Psoas muscle (tissue), 8 donors: ENCODE measurements around the gene YTHDC1. TPM values are rescaled to one million over a fixed set of nuclear protein-coding genes. Genes with fewer than 3 reads are reported as not detected.
"Not testable (repeated sequence)": the region's sequence is repeated elsewhere in the genome, so short reads cannot be mapped to it uniquely, and the experiment has no call there.

Source experiments
- ATAC-seq, 4 donors: fragments of 200-7000 bp; cut with Tn5 transposase; one replicate each; pipeline ENCODE4 v1.9.1; 2020; ENCODE audit warnings: moderate library complexity in 3 of 4, mild to moderate bottlenecking in 2 of 4
- DNase-seq, 2 donors: peaks; one replicate each; pipeline ENCODE4 v3.0.0-alpha.2; 2020
- H3K27ac ChIP-seq: fragments of 200-600 bp; one replicate; pipeline ENCODE4 v1.8.0; 2022
- H3K27me3 ChIP-seq, 3 donors: fragments of 200-600 bp in 1 of 3; one replicate each; pipeline versions ENCODE4 v1.6.1 to v1.8.0; 2013 to 2022; ENCODE audit warnings: low read length in 2 of 3, mild to moderate bottlenecking in 2 of 3, moderate library complexity in 1 of 3; ENCODE audit not compliant: insufficient read depth in 3 of 3
- H3K36me3 ChIP-seq, 2 donors: fragments of 200-600 bp in 1 of 2; one replicate each; pipeline versions ENCODE4 v1.6.1 to v1.8.0; 2013 to 2022; ENCODE audit warnings: low read depth in 1 of 2, mild to moderate bottlenecking in 1 of 2, moderate library complexity in 1 of 2; ENCODE audit not compliant: insufficient read depth in 1 of 2
- H3K4me1 ChIP-seq: fragments of 200-600 bp; one replicate; pipeline ENCODE4 v1.8.0; 2022
- H3K4me3 ChIP-seq: fragments of 200-600 bp; one replicate; pipeline ENCODE4 v1.8.0; 2022; ENCODE audit warnings: mild to moderate bottlenecking
- H3K9me3 ChIP-seq: fragments of 200-600 bp; one replicate; pipeline ENCODE4 v1.8.0; 2022
- WGBS, 3 donors: extraction: QIAGEN DNeasy Blood & Tissue Kit; methylation state at CpG; one replicate each; pipeline versions ENCODE4 v1.1.6 to v1.1.7; 2013; 5-methylcytosine and 5-hydroxymethylcytosine counted together
- intact Hi-C, 2 donors: fragments of 100-400 bp; cut with DNase I; formaldehyde crosslinking; loops; one replicate each; pipeline versions ENCODE4 v1.11.0 to v1.14.2; 2022
- polyA plus RNA-seq, 3 donors: library from polyadenylated mRNA; stranded (reverse); fragments of 200-250 nt; gene quantifications; one replicate each; pipeline ENCODE4 v1.2.3, GENCODE V29; 2013
- total RNA-seq, 4 donors: library from RNA; stranded (reverse); fragmentation: NEBNext Ultra II Directional in 2 of 4; extraction: Animal tissue kit (Norgen Biotek cat#: 25700) in 2 of 4; gene quantifications; one replicate each; pipeline versions ENCODE4 v1.2.1 to v1.2.4, GENCODE V29; 2021 to 2023
- TF ChIP-seq, protein P1 (sequence below): fragments of 200-600 bp; IDR thresholded peaks from one replicate; pipeline ENCODE4 v1.8.0; 2022; ENCODE audit warnings: antibody characterized with exemption
- donor health status: healthy with polysubstance abuse.
- donor health status: DM: no; HTN: no; CAD: no; lungs with moderate emphysema.
- donor health status: Bipolar disorder and iron deficiency.
- donor health status: healthy.
- donor health status: DM: yes; HTN: yes; CAD: no.
- donor health status: DM: no; HTN: no; CAD: no.
- donor health status: DM: no; HTN: no; CAD: no.
- donor health status: DM: yes; HTN: yes; CAD: no.

The YTHDC1 gene
- total and polyA plus RNA-seq, 7 donors = 19.1 to 58.5 (median 43.2) TPM

DNA sequence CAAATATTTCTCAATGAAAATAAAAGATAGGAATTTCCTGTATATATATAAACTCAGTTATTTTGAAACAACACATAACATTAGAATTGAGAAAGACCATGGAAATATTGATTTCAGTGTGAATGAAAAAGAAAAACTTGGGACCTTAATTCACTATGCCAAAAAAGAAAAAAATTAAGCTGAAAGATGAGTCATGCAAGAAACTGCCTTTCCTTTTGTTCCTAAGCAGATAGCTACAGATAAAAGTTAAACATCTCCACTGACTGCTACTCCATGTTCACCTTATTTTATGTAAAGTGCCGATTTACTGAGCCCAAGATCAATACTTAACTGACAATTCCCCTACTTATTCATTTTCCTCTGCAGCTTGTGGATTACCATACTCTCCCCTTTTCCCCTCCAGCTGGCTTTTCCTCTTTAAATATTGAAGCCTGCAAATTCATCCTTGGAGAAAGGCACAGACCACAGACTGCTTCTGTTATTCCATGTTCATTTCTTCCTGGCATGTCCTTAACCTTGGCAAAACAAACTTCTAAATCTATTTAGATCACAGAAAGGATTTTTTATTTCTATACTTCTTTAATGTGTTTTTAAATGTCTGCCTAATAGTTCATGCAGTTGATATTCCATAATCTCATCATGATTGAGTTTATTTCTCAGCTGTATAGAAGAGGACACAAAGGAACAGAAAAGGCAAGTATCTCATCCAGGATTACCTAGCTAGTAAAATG is 40.5 kb upstream of the YTHDC1 start:
- ATAC-seq = no peak
- no peak overlapping the region for H3K4me3 ChIP-seq
- H3K27ac ChIP-seq = no peak overlapping the region
- DNase-seq = no peak
- TF ChIP-seq, protein P1, sequence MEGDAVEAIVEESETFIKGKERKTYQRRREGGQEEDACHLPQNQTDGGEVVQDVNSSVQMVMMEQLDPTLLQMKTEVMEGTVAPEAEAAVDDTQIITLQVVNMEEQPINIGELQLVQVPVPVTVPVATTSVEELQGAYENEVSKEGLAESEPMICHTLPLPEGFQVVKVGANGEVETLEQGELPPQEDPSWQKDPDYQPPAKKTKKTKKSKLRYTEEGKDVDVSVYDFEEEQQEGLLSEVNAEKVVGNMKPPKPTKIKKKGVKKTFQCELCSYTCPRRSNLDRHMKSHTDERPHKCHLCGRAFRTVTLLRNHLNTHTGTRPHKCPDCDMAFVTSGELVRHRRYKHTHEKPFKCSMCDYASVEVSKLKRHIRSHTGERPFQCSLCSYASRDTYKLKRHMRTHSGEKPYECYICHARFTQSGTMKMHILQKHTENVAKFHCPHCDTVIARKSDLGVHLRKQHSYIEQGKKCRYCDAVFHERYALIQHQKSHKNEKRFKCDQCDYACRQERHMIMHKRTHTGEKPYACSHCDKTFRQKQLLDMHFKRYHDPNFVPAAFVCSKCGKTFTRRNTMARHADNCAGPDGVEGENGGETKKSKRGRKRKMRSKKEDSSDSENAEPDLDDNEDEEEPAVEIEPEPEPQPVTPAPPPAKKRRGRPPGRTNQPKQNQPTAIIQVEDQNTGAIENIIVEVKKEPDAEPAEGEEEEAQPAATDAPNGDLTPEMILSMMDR = no peak
- H3K4me1 ChIP-seq = no peaks in the 10 kb centered on the region
- intact Hi-C loops = no loop called here
- H3K9me3 ChIP-seq = no peaks in the 10 kb centered on the region
- 64 to 74% (median 69%) methylated on average over 1 of the region's 1 CpG for WGBS, 3 donors
- no peaks in the 10 kb centered on the region for H3K27me3 ChIP-seq
- no peaks in the 10 kb centered on the region for H3K36me3 ChIP-seq

DNA sequence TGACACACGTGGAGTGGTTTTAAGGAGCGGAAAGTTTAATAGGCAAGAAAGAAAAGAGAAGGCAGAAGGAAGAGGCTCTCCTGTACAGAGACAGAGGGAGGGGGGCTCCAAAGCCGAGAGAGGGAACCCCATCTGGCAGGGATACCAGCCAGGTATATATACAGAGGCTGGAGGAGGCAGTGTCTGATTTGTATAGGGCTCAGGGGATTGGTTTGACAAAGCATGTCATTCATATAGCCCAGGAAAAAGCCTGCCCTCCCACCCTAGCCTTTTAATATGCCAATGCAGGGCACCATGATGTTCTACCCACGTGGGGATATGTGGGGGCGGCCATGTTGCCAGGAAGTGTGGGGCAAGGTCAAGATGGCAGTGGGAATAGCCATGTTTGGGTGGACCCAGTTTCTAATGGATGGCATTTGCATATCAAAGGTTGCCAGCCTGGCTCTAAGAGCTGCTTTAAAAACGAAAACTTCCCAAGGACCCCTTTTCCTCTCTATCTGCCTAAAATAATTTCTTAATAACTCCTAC is 39.6 kb upstream of the YTHDC1 start:
- H3K9me3 ChIP-seq, H3K27me3 ChIP-seq, H3K27ac ChIP-seq, ATAC-seq, intact Hi-C loops, DNase-seq, H3K4me3 ChIP-seq, H3K36me3 ChIP-seq, H3K4me1 ChIP-seq: not testable (repeated sequence)
- WGBS, 3 donors = 67% methylated on average over 6 of the region's 6 CpGs

- intact Hi-C loops = no loop called here
- H3K27me3 ChIP-seq = peaks cover 0 to 6% (median 2%) of the 10 kb centered on the region in 3 donors
- WGBS, 3 donors = 62 to 64% (median 64%) methylated on average over 4 of the region's 4 CpGs
Measured at GRCh38 chr4:68388347-68388865, 38.5 kb upstream of the YTHDC1 start.

GRCh38 chr4:68385267-68385666 is 35.4 kb upstream of the YTHDC1 start:
- intact Hi-C loops = no loop called here

More at GRCh38 chr4:68388347-68388865, 38.5 kb upstream of the YTHDC1 start:
- Histone ChIP-seq H3K4me3 (no peak overlapping the region), H3K36me3 (no peaks in the 10 kb centered on the region), H3K27ac (no peak overlapping the region), H3K9me3 (no peaks in the 10 kb centered on the region), H3K4me1 (no peaks in the 10 kb centered on the region)
- ATAC-seq (no peak), DNase-seq (no peak)
- TF ChIP-seq, protein P1 = no peak

GRCh38 chr4:68383115-68383514 is 33.2 kb upstream of the YTHDC1 start:
- no peaks in the 10 kb centered on the region for H3K4me1 ChIP-seq
- H3K4me3 ChIP-seq = no peak overlapping the region
- H3K36me3 ChIP-seq = no peaks in the 10 kb centered on the region
- intact Hi-C loops = no loop called here
- 46 to 54% (median 51%) methylated on average over 3 of the region's 3 CpGs for WGBS, 3 donors
- ATAC-seq (no peak), DNase-seq (no peak)
- peaks cover 2 to 22% (median 9%) of the 10 kb centered on the region in 3 donors for H3K27me3 ChIP-seq
- TF ChIP-seq, protein P1 = no peak
- no peak overlapping the region for H3K27ac ChIP-seq
- H3K9me3 ChIP-seq = no peaks in the 10 kb centered on the region

More at GRCh38 chr4:68385267-68385666, 35.4 kb upstream of the YTHDC1 start:
- Histone ChIP-seq H3K27ac (no peak overlapping the region), H3K9me3 (no peaks in the 10 kb centered on the region), H3K4me3 (no peak overlapping the region), H3K36me3 (no peaks in the 10 kb centered on the region), H3K27me3 (peaks cover 0 to 6% (median 2%) of the 10 kb centered on the region in 3 donors), H3K4me1 (no peaks in the 10 kb centered on the region)
- DNase-seq = no peak
- ATAC-seq = no peak
- 85 to 95% (median 90%) methylated on average over 2 of the region's 2 CpGs for WGBS, 3 donors
- TF ChIP-seq, protein P1 = no peak
